Measurements from ENCODE around the gene NCBP3.
A peak's percentile ranks its signal among the peaks of the same experiment; 100 is the strongest.

The NCBP3 gene

DNA sequence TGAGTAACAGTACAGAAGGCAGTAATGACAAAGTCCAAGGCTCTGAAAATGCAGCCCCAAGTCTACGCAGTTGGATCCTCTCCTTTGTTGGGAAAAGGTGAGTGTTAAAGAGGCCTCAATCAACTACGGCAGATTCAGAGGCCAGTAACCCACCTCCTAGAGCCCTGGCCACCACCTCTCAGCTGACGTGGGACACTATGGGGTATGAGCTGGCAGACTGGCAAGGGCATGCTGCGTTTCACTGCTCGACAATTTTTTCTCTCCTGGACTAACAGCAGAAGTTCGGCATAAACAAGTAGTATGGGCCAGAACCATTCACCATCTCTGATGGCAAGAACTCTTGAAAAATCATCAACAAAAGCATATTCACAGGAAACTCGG lies 17.2 kb downstream of the NCBP3 start:
- no peak overlapping the region for H3K18ac ChIP-seq (ENCODE audit: low read length)
- no peaks in the 10 kb centered on the region for H3K79me2 ChIP-seq (ENCODE audit: control insufficient read depth, insufficient read depth, low read length, poor library complexity)
- H3K4me3 ChIP-seq (ENCODE audit: low read depth, low read length): no peak overlapping the region
- no peak overlapping the region for H3K27ac ChIP-seq (ENCODE audit: low read depth, low read length)
- H4K12ac ChIP-seq (ENCODE audit: low read depth, low read length): no peak overlapping the region
- no peak overlapping the region for H4K8ac ChIP-seq (ENCODE audit: low read depth, low read length)
- H3K4me2 ChIP-seq (ENCODE audit: low read length): no peak overlapping the region
- WGBS (ENCODE audit: extremely low coverage, insufficient coverage, insufficient read length): no CpG with 5 or more reads among the region's 7 CpGs
- no peaks in the 10 kb centered on the region for H3K79me1 ChIP-seq (ENCODE audit: low read length)
- no peak overlapping the region for H3K23ac ChIP-seq (ENCODE audit: low read length)
- no peak overlapping the region for H2AK5ac ChIP-seq (ENCODE audit: low read length)
- H2BK12ac ChIP-seq (ENCODE audit: low read length): no peak overlapping the region
- H2BK120ac ChIP-seq (ENCODE audit: insufficient read depth, low read length, poor library complexity): no peak overlapping the region
- H2BK5ac ChIP-seq (ENCODE audit: low read depth, low read length, poor library complexity): no peak overlapping the region
- no peaks in the 10 kb centered on the region for H3K4me1 ChIP-seq (ENCODE audit: control insufficient read depth in 1 of 2, insufficient read depth in 2 of 2, low read length in 2 of 2)
- H3K9me3 ChIP-seq (ENCODE audit: insufficient read depth, low read depth, low read length): peaks cover 2% of the 10 kb centered on the region
- no peaks in the 10 kb centered on the region for H3K27me3 ChIP-seq (ENCODE audit: insufficient read depth, low read length)
- no peak overlapping the region for H4K91ac ChIP-seq (ENCODE audit: low read depth, low read length)
- no peak for DNase-seq
- no peak overlapping the region for H3K14ac ChIP-seq (ENCODE audit: low read length)
- no peak overlapping the region for H3K9ac ChIP-seq (ENCODE audit: low read length)
- H2AFZ ChIP-seq (ENCODE audit: insufficient read depth, low read length, poor library complexity): no peak overlapping the region
- H3K4ac ChIP-seq (ENCODE audit: low read depth, low read length): no peak overlapping the region
- H3K36me3 ChIP-seq (ENCODE audit: control insufficient read depth in 1 of 2, insufficient read depth in 2 of 2, low read length in 2 of 2): peaks cover 18 to 33% of the 10 kb centered on the region in 2 experiments

DNA sequence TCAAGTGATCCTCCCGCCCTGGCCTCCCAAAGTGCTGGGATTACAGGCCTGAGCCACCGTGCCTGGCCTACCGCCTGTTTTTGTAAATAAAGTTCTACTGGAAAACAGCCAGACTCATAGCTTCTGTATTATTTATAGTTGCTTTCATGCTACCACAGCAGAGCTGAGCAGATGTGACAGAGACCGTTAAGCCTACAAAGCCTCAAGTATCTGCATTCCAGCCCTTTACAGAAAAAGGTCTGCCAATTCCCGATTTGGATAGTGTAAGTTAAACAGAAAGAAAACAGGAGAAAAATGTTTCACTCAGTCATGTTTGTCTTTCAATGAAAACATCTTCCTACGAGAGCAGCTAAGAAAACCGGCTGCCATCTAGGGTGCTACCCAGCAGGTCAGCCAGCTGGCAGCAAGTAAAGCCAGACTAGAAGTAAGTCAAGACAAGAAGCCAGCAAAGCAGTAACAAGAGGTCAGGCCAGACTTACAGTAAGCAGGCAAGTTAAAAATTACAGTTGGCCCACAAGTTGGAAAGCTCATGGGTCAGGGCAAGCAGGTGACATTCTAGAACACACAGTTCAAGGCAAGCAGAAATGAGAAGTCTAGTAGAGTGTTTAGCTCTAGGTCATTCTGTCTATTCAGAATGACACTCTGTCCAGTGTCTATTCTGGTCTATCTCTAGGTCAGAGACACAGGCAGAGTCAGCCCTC lies 17.7 kb downstream of the NCBP3 start:
- H3K27me3 ChIP-seq (ENCODE audit: insufficient read depth, low read length): no peaks in the 10 kb centered on the region
- no peak overlapping the region for H2BK120ac ChIP-seq (ENCODE audit: insufficient read depth, low read length, poor library complexity)
- H3K23ac ChIP-seq (ENCODE audit: low read length): no peak overlapping the region
- no peak overlapping the region for H3K27ac ChIP-seq (ENCODE audit: low read depth, low read length)
- H3K4ac ChIP-seq (ENCODE audit: low read depth, low read length): no peak overlapping the region
- no peak overlapping the region for H4K8ac ChIP-seq (ENCODE audit: low read depth, low read length)
- H3K18ac ChIP-seq (ENCODE audit: low read length): no peak overlapping the region
- no peak overlapping the region for H3K4me2 ChIP-seq (ENCODE audit: low read length)
- H2BK12ac ChIP-seq (ENCODE audit: low read length): no peak overlapping the region
- H3K79me1 ChIP-seq (ENCODE audit: low read length): no peaks in the 10 kb centered on the region
- H4K91ac ChIP-seq (ENCODE audit: low read depth, low read length): no peak overlapping the region
- H4K12ac ChIP-seq (ENCODE audit: low read depth, low read length): no peak overlapping the region
- WGBS (ENCODE audit: extremely low coverage, insufficient coverage, insufficient read length): no CpG with 5 or more reads among the region's 7 CpGs
- H3K4me1 ChIP-seq (ENCODE audit: control insufficient read depth in 1 of 2, insufficient read depth in 2 of 2, low read length in 2 of 2): no peaks in the 10 kb centered on the region
- no peak overlapping the region for H2AK5ac ChIP-seq (ENCODE audit: low read length)
- H2BK5ac ChIP-seq (ENCODE audit: low read depth, low read length, poor library complexity): no peak overlapping the region
- DNase-seq: no peak
- no peak overlapping the region for H3K14ac ChIP-seq (ENCODE audit: low read length)
- peaks cover 2% of the 10 kb centered on the region for H3K9me3 ChIP-seq (ENCODE audit: insufficient read depth, low read depth, low read length)
- no peak overlapping the region for H3K9ac ChIP-seq (ENCODE audit: low read length)
- no peak overlapping the region for H3K4me3 ChIP-seq (ENCODE audit: low read depth, low read length)
- H3K79me2 ChIP-seq (ENCODE audit: control insufficient read depth, insufficient read depth, low read length, poor library complexity): no peaks in the 10 kb centered on the region
- H3K36me3 ChIP-seq (ENCODE audit: control insufficient read depth in 1 of 2, insufficient read depth in 2 of 2, low read length in 2 of 2): peaks cover 20 to 35% of the 10 kb centered on the region in 2 experiments
- no peak overlapping the region for H2AFZ ChIP-seq (ENCODE audit: insufficient read depth, low read length, poor library complexity)

DNA sequence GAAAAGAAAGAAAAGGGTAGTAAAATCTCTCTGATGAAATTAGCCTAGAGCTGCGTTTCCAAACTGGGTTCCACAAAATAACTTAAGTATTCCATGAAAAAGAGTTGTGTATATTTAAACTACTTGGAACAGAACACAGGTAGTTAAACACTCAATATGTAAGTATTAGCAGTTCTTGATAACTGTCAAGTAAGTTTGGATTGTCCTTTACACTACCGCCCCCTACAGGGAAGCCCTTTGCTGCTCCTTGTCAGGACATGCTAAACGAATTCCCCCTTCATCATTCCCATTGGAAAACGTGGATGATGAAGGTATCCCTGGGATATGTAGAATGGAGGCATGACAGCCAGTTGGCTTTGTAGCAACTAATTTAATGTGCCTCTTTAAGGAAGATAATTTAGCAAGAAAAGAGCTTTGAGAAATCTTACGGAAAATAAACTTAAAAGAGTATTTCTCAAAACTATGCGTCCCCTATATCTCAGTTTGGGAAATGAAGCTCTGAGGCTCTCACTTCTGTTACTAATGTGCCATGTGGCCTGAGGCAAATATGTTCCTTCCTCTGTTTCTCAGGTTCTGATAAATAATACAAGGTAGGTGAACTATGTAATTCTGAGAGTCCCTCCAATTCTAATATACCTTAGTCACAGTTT lies 18.8 kb downstream of the NCBP3 start:
- no peak overlapping the region for H3K4me2 ChIP-seq (ENCODE audit: low read length)
- H4K12ac ChIP-seq (ENCODE audit: low read depth, low read length): no peak overlapping the region
- H3K14ac ChIP-seq (ENCODE audit: low read length): no peak overlapping the region
- H3K79me1 ChIP-seq (ENCODE audit: low read length): no peaks in the 10 kb centered on the region
- H3K9ac ChIP-seq (ENCODE audit: low read length): no peak overlapping the region
- no peak overlapping the region for H3K4ac ChIP-seq (ENCODE audit: low read depth, low read length)
- H2BK12ac ChIP-seq (ENCODE audit: low read length): no peak overlapping the region
- no peak overlapping the region for H2BK120ac ChIP-seq (ENCODE audit: insufficient read depth, low read length, poor library complexity)
- H2AFZ ChIP-seq (ENCODE audit: insufficient read depth, low read length, poor library complexity): no peak overlapping the region
- H2AK5ac ChIP-seq (ENCODE audit: low read length): no peak overlapping the region
- H4K8ac ChIP-seq (ENCODE audit: low read depth, low read length): no peak overlapping the region
- H4K91ac ChIP-seq (ENCODE audit: low read depth, low read length): no peak overlapping the region
- no peaks in the 10 kb centered on the region for H3K4me1 ChIP-seq (ENCODE audit: control insufficient read depth in 1 of 2, insufficient read depth in 2 of 2, low read length in 2 of 2)
- no peaks in the 10 kb centered on the region for H3K27me3 ChIP-seq (ENCODE audit: insufficient read depth, low read length)
- peak; percentile 75 to 91 for DNase-seq
- no peaks in the 10 kb centered on the region for H3K79me2 ChIP-seq (ENCODE audit: control insufficient read depth, insufficient read depth, low read length, poor library complexity)
- no peak overlapping the region for H3K27ac ChIP-seq (ENCODE audit: low read depth, low read length)
- no peak overlapping the region for H2BK5ac ChIP-seq (ENCODE audit: low read depth, low read length, poor library complexity)
- H3K36me3 ChIP-seq (ENCODE audit: control insufficient read depth in 1 of 2, insufficient read depth in 2 of 2, low read length in 2 of 2): peaks cover 17 to 31% of the 10 kb centered on the region in 2 experiments
- no CpG with 5 or more reads among the region's 6 CpGs for WGBS (ENCODE audit: extremely low coverage, insufficient coverage, insufficient read length)
- H3K23ac ChIP-seq (ENCODE audit: low read length): no peak overlapping the region
- no peak overlapping the region for H3K4me3 ChIP-seq (ENCODE audit: low read depth, low read length)
- H3K9me3 ChIP-seq (ENCODE audit: insufficient read depth, low read depth, low read length): peaks cover 2% of the 10 kb centered on the region
- H3K18ac ChIP-seq (ENCODE audit: low read length): no peak overlapping the region

- H2BK120ac ChIP-seq (ENCODE audit: insufficient read depth, low read length, poor library complexity): no peak overlapping the region
- no CpG with 5 or more reads among the region's 4 CpGs for WGBS (ENCODE audit: extremely low coverage, insufficient coverage, insufficient read length)
Observed at GRCh38 chr17:3826191-3826590, 19.9 kb downstream of the NCBP3 start.

More at GRCh38 chr17:3826191-3826590, 19.9 kb downstream of the NCBP3 start:
- no peak overlapping the region for H3K27ac ChIP-seq (ENCODE audit: low read depth, low read length)
- no peak overlapping the region for H3K4ac ChIP-seq (ENCODE audit: low read depth, low read length)
- no peak overlapping the region for H3K9ac ChIP-seq (ENCODE audit: low read length)
- no peak overlapping the region for H2BK12ac ChIP-seq (ENCODE audit: low read length)
- H2BK5ac ChIP-seq (ENCODE audit: low read depth, low read length, poor library complexity): no peak overlapping the region
- no peak overlapping the region for H4K12ac ChIP-seq (ENCODE audit: low read depth, low read length)
- H2AK5ac ChIP-seq (ENCODE audit: low read length): no peak overlapping the region
- H3K9me3 ChIP-seq (ENCODE audit: insufficient read depth, low read depth, low read length): peaks cover 2% of the 10 kb centered on the region
- H2AFZ ChIP-seq (ENCODE audit: insufficient read depth, low read length, poor library complexity): no peak overlapping the region
- no peak overlapping the region for H3K23ac ChIP-seq (ENCODE audit: low read length)
- H3K27me3 ChIP-seq (ENCODE audit: insufficient read depth, low read length): no peaks in the 10 kb centered on the region
- H3K4me3 ChIP-seq (ENCODE audit: low read depth, low read length): no peak overlapping the region
- no peak overlapping the region for H3K18ac ChIP-seq (ENCODE audit: low read length)
- H3K14ac ChIP-seq (ENCODE audit: low read length): no peak overlapping the region
- H3K4me2 ChIP-seq (ENCODE audit: low read length): no peak overlapping the region
- H3K4me1 ChIP-seq (ENCODE audit: control insufficient read depth in 1 of 2, insufficient read depth in 2 of 2, low read length in 2 of 2): no peaks in the 10 kb centered on the region
- no peaks in the 10 kb centered on the region for H3K79me2 ChIP-seq (ENCODE audit: control insufficient read depth, insufficient read depth, low read length, poor library complexity)
- no peaks in the 10 kb centered on the region for H3K79me1 ChIP-seq (ENCODE audit: low read length)
- no peak overlapping the region for H4K91ac ChIP-seq (ENCODE audit: low read depth, low read length)
- no peak overlapping the region for H4K8ac ChIP-seq (ENCODE audit: low read depth, low read length)
- no peak for DNase-seq
- peaks cover 21 to 34% of the 10 kb centered on the region in 2 experiments for H3K36me3 ChIP-seq (ENCODE audit: control insufficient read depth in 1 of 2, insufficient read depth in 2 of 2, low read length in 2 of 2)
